Measurements from ENCODE around the gene FOLR1. TPM values are rescaled to one million over a fixed set of nuclear protein-coding genes. Genes with fewer than 3 reads are reported as not detected.

The FOLR1 gene
- total RNA-seq, 1 experiment from 2014 or later, result 93.4 TPM

- Mint-ChIP-seq H3K27ac (ENCODE audit: unreplicated experiment) (no peak overlapping the region), H3K9me3 (ENCODE audit: unreplicated experiment) (no peaks in the 10 kb centered on the region), H3K4me3 (ENCODE audit: unreplicated experiment) (no peak overlapping the region), H3K4me1 (ENCODE audit: low read depth, unreplicated experiment) (no peaks in the 10 kb centered on the region), H3K27me3 (ENCODE audit: insufficient read depth, unreplicated experiment) (no peaks in the 10 kb centered on the region), H3K36me3 (ENCODE audit: insufficient read depth, unreplicated experiment) (no peaks in the 10 kb centered on the region)
- no peak for DNase-seq
- no peak for TF ChIP-seq CTCF (IDR thresholded peaks at IDR 0.05; ENCODE audit: insufficient read depth in 1 of 2, low read depth in 1 of 2, low read length in 1 of 2, severe bottlenecking in 1 of 2, unreplicated experiment in 1 of 2)
- peaks cover 6% of the 10 kb centered on the region for H3K4me1 ChIP-seq
- H3K36me3 ChIP-seq (ENCODE audit: control insufficient read depth, insufficient read depth, low read length), result no peaks in the 10 kb centered on the region
- ChIA-PET CTCF (interaction anchor here (1.3 to 1.8 kb wide), 2 partner anchors 42 to 130 kb away, joined by 3 to 6 read pairs; partner anchors contain the start of gene ANAPC15), POLR2A (interaction anchor here (0.6 kb wide), 1 partner anchor 52 kb away, joined by 3 read pairs; no protein-coding TSS in a partner anchor)
- peaks cover 4% of the 10 kb centered on the region; the same call in 1 of the 2 replicates for H3K9me3 ChIP-seq
- intact Hi-C loops (cut with micrococcal nuclease; ENCODE audit: unreplicated experiment), result no loop called here
- no peaks in the 10 kb centered on the region for H3K27me3 ChIP-seq (replicated peaks; ENCODE audit: control insufficient read depth, insufficient read depth, low read length)
- H3K4me3 ChIP-seq (ENCODE audit: low read depth, low read length), result no peak overlapping the region
- BruUV-seq (replicated peaks), result no TSS peak
Measured at GRCh38 chr11:72154816-72155215, 37.1 kb upstream of the FOLR1 start.

DNA sequence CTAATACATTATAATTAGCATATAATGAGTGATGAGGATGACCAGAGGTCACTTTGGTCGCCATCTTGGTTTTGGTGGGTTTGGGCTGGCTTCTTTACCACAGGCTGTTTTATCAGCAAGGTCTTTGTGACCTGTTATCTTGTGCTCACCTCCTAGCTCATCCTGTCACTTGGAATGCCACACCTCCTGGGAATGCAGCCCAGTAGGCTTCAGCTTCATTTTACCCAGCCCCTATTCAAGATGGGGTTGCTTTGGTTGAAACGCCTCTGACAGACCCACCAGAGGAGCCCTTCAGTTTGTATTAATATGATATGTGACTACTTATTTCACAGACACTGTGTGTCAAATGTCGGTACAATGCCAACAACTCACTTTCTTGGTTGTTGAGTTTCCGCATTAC lies 36.2 kb upstream of the FOLR1 start:
- no peaks in the 10 kb centered on the region for H3K36me3 ChIP-seq (ENCODE audit: control insufficient read depth, insufficient read depth, low read length)
- Mint-ChIP-seq H3K9me3 (ENCODE audit: unreplicated experiment) (no peaks in the 10 kb centered on the region), H3K4me1 (ENCODE audit: low read depth, unreplicated experiment) (no peaks in the 10 kb centered on the region), H3K36me3 (ENCODE audit: insufficient read depth, unreplicated experiment) (no peaks in the 10 kb centered on the region), H3K27ac (ENCODE audit: unreplicated experiment) (no peak overlapping the region), H3K4me3 (ENCODE audit: unreplicated experiment) (no peak overlapping the region), H3K27me3 (ENCODE audit: insufficient read depth, unreplicated experiment) (no peaks in the 10 kb centered on the region)
- no peak overlapping the region for H3K4me3 ChIP-seq (ENCODE audit: low read depth, low read length)
- peak in 1 of 2 experiments; percentile 25 for DNase-seq
- no peaks in the 10 kb centered on the region for H3K27me3 ChIP-seq (replicated peaks; ENCODE audit: control insufficient read depth, insufficient read depth, low read length)
- H3K4me1 ChIP-seq, result peaks cover 6% of the 10 kb centered on the region
- ChIA-PET POLR2A (no interaction called here), CTCF (interaction anchor here (0.6 kb wide), 1 partner anchor 357 kb away, joined by 3 read pairs; no protein-coding TSS in a partner anchor)
- no TSS peak for BruUV-seq (replicated peaks)
- H3K9me3 ChIP-seq, result peaks cover 4% of the 10 kb centered on the region; the same call in 1 of the 2 replicates
- intact Hi-C loops (cut with micrococcal nuclease; ENCODE audit: unreplicated experiment), result no loop called here
- no peak for TF ChIP-seq CTCF (IDR thresholded peaks at IDR 0.05; ENCODE audit: insufficient read depth in 1 of 2, low read depth in 1 of 2, low read length in 1 of 2, severe bottlenecking in 1 of 2, unreplicated experiment in 1 of 2)

DNA sequence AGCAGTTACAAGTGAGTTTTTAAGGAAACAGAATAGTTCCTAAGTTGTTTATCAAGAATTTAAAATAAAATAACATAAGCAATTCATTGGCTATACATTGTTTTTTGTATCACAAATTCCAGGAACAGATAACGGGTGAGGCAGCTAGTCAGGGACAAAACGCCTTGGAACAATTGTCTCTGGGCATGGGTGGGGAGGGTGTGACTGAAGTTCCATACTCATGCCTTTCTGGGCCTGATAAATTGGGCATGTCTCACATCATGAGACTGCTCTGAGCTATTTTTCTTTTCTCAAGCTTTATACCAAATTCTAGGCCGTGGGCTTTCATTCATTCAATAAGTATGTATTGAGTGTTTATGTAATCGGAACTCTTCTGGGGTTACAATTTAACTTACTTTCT lies 34.8 kb upstream of the FOLR1 start:
- peaks cover under 1% of the 10 kb centered on the region for H3K4me1 ChIP-seq
- Mint-ChIP-seq H3K9me3 (ENCODE audit: unreplicated experiment) (peaks cover 13% of the 10 kb centered on the region), H3K27me3 (ENCODE audit: insufficient read depth, unreplicated experiment) (no peaks in the 10 kb centered on the region), H3K27ac (ENCODE audit: unreplicated experiment) (no peak overlapping the region), H3K36me3 (ENCODE audit: insufficient read depth, unreplicated experiment) (no peaks in the 10 kb centered on the region), H3K4me1 (ENCODE audit: low read depth, unreplicated experiment) (no peaks in the 10 kb centered on the region), H3K4me3 (ENCODE audit: unreplicated experiment) (no peak overlapping the region)
- ChIA-PET POLR2A (interaction anchor here (0.9 kb wide), 1 partner anchor 9 kb away, joined by 7 read pairs; no protein-coding TSS in a partner anchor), CTCF (interaction anchor here (0.6 kb wide), 1 partner anchor 12 kb away, joined by 3 read pairs; no protein-coding TSS in a partner anchor)
- DNase-seq, result no peak
- no peak for TF ChIP-seq CTCF (IDR thresholded peaks at IDR 0.05; ENCODE audit: insufficient read depth in 1 of 2, low read depth in 1 of 2, low read length in 1 of 2, severe bottlenecking in 1 of 2, unreplicated experiment in 1 of 2)
- H3K27me3 ChIP-seq (replicated peaks; ENCODE audit: control insufficient read depth, insufficient read depth, low read length), result no peaks in the 10 kb centered on the region
- no peaks in the 10 kb centered on the region for H3K9me3 ChIP-seq
- intact Hi-C loops (cut with micrococcal nuclease; ENCODE audit: unreplicated experiment), result no loop called here
- H3K36me3 ChIP-seq (ENCODE audit: control insufficient read depth, insufficient read depth, low read length), result no peaks in the 10 kb centered on the region
- BruUV-seq (replicated peaks), result no TSS peak
- H3K4me3 ChIP-seq (ENCODE audit: low read depth, low read length), result no peak overlapping the region
